DND-41 (cell line): ENCODE data around the gene SDK2.

Source experiments
- EZH2 ChIP-seq: IDR thresholded peaks from 3 replicates; pipeline ENCODE4 v1.6.1; 2012; ENCODE audit warnings: borderline replicate concordance, low read depth, mild to moderate bottlenecking, moderate library complexity, low read length, inconsistent platforms; ENCODE audit not compliant: severe bottlenecking
- TF ChIP-seq, protein P1 (sequence below): IDR thresholded peaks from 2 replicates; pipeline ENCODE4 v1.5.1; 2012; ENCODE audit warnings: borderline replicate concordance, low read length, moderate library complexity, mild to moderate bottlenecking; ENCODE audit not compliant: poor library complexity, severe bottlenecking; ENCODE audit errors: extremely low read depth

DNA sequence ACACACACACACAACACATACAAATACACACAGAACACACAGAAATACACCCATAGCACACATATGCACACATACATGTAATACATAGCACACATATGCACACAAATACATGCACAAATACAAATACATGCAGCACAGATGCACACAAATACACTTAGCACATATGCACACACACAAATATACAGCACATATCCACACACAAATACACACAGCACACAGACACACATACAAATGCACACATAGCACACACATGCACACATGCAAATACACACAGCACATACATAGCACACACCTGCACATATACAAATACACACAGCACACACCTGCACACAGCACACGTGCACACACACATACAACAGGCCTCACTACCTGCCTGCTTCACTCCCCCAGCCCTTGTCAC lies 49.6 kb downstream of the SDK2 start:
- TF ChIP-seq, protein P1, sequence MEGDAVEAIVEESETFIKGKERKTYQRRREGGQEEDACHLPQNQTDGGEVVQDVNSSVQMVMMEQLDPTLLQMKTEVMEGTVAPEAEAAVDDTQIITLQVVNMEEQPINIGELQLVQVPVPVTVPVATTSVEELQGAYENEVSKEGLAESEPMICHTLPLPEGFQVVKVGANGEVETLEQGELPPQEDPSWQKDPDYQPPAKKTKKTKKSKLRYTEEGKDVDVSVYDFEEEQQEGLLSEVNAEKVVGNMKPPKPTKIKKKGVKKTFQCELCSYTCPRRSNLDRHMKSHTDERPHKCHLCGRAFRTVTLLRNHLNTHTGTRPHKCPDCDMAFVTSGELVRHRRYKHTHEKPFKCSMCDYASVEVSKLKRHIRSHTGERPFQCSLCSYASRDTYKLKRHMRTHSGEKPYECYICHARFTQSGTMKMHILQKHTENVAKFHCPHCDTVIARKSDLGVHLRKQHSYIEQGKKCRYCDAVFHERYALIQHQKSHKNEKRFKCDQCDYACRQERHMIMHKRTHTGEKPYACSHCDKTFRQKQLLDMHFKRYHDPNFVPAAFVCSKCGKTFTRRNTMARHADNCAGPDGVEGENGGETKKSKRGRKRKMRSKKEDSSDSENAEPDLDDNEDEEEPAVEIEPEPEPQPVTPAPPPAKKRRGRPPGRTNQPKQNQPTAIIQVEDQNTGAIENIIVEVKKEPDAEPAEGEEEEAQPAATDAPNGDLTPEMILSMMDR: no peak
- TF ChIP-seq EZH2: no peak
